Gastrocnemius medialis (tissue), 4 donors: Measurements from ENCODE around the gene PLCB1. TPM values are rescaled to one million over a fixed set of nuclear protein-coding genes. Genes with fewer than 3 reads are reported as not detected.

Experiments used
- ATAC-seq, 2 donors: fragments of 150-250 bp; one replicate each; pipeline ENCODE4 v1.9.1; 2016
- DNase-seq, 2 donors: peaks; one replicate each; pipeline ENCODE4 v3.0.0-alpha.2; 2019
- H3K27ac ChIP-seq, 4 donors: fragments of 200-600 bp; sonication (generic); 1 replicate in 1 of 4; 2 replicates in 3 of 4; pipeline ENCODE4 v1.5.1; 2016 to 2018; ENCODE audit warnings: mild to moderate bottlenecking in 2 of 4, moderate library complexity in 1 of 4
- H3K27me3 ChIP-seq, 3 donors: fragments of 200-600 bp; sonication (generic) in 2 of 3; 1 replicate in 1 of 3; 2 replicates in 2 of 3; pipeline versions ENCODE4 v1.5.1 to v1.6.0; 2016 to 2019; ENCODE audit warnings: mild to moderate bottlenecking in 1 of 3, moderate library complexity in 1 of 3
- H3K36me3 ChIP-seq, 2 donors: fragments of 200-600 bp; sonication (generic) in 1 of 2; one replicate each; pipeline ENCODE4 v1.5.1; 2017 to 2018
- H3K4me1 ChIP-seq, 2 donors: fragments of 200-600 bp; sonication (generic) in 1 of 2; one replicate each; pipeline ENCODE4 v1.5.1; 2016 to 2017; ENCODE audit warnings: mild to moderate bottlenecking in 2 of 2
- H3K4me3 ChIP-seq, 4 donors: fragments of 200-600 bp; sonication (generic) in 3 of 4; 1 replicate in 1 of 4; 2 replicates in 3 of 4; pipeline ENCODE4 v1.5.1; 2016 to 2019; ENCODE audit warnings: mild to moderate bottlenecking in 2 of 4
- H3K9me3 ChIP-seq, 3 donors: fragments of 200-600 bp; sonication (generic) in 2 of 3; 1 replicate in 1 of 3; 2 replicates in 2 of 3; pipeline ENCODE4 v1.5.1; 2016 to 2019
- POLR2A ChIP-seq, 2 donors: fragments of 450-650 bp; IDR thresholded peaks; one replicate each; pipeline ENCODE4 v1.6.1; 2017; ENCODE audit warnings: antibody characterized with exemption in 2 of 2, mild to moderate bottlenecking in 2 of 2, moderate library complexity in 2 of 2
- in situ Hi-C, 4 donors: fragments of 200-750 bp; cut with MboI; loops; one replicate each; pipeline versions ENCODE4 v1.15.0 to v1.8.0; 2017; ENCODE audit warnings: low sequenced_read_pairs in 4 of 4
- intact Hi-C: fragments of 100-400 bp; cut with DNase I; formaldehyde crosslinking; loops from one replicate; pipeline ENCODE4 v1.15.1; 2023; ENCODE audit warnings: low total_unique reads
- total RNA-seq, 4 donors: library from RNA; depleted of rRNA; stranded (reverse); fragments of >200 nt; gene quantifications; one replicate each; pipeline versions ENCODE4 v1.1.0 to v1.2.3, GENCODE V29; 2016
- TF ChIP-seq, protein P1 (sequence below), 5 experiments: fragments of 450-650 bp in 3 of 5; fragments of 200-600 bp in 2 of 5; sonication (generic) in 2 of 5; IDR thresholded peaks in 4 of 5; conservative IDR thresholded peaks in 1 of 5; 1 replicate in 4 of 5; 2 replicates in 1 of 5; pipeline ENCODE4 v1.5.1; 2016 to 2019; ENCODE audit warnings: antibody characterized with exemption in 5 of 5, mild to moderate bottlenecking in 3 of 5, moderate library complexity in 3 of 5

Gene PLCB1
- total RNA-seq, 4 donors from 2014 or later, result 4.1 to 10.0 (median 7.6) TPM

DNA sequence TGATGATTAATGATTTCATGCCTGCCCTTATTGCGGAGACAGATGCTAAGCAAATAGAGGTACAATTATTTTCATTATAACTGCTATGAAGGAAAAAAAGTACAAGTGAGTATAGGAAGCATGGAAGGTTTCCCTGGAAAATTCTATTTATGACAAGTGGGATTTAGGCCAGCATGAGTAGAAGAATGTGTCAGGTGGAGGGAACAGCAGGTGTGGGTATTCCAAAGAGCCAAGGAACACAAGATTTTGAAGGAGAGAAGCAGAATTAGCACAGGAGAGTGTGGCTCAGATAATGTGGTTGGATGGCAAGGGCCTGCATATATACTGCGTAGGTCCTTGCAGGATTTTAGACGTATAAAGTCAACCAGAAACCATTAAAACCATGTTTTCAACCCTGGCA lies 11.4 kb downstream of the PLCB1 start:
- in situ Hi-C loops, result no loop called here

DNA sequence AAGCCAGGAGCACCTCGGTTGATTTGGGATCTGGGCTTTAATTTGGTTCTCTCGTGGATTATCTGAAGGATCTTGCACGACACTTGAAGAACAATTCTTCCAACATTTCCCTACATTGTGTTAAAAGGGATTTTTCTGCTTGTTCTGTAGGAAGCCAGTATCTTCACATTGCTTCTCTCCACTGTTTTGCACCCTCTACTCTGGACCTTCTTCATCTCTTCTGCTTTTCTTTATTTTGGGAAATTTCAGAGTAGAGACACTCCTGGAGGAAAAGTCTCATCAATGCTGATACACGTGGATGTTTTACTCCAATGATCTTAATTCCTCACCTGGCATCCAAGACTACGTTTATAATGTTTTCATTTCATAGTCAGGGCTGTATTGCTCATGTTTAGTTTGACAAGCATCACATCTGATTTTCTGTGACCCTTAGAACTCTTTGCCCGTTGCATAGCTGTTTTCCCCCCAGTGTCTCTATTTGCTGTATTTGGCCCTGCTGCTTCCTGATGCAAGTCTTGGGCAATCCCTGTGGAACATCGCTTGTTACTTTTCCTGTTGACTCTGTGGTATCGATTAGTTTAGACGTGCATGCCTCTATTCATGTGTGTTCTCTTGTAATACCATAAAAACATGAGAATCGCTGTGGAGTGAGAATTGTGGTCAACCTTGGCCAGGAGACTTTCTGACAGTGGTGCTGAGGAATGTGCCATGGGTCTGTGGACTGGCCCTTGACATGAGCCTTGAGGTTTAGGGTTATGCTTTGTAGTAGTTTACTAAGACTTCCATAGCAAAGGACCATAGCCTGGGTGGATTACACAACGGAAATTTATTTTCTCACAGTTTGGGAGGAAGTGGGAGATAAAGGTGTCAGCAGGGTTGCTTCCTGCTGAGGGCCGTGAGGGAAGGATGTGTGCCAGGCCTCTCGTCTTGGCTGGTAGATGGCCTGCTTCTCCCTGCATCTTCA lies 12.5 kb downstream of the PLCB1 start:
- intact Hi-C loops (loop anchor here (5.0 kb wide), 1 partner anchor 713 kb away; no protein-coding TSS in a partner anchor), in situ Hi-C loops (no loop called here)
- H3K4me1 ChIP-seq, result peaks cover 6 to 10% of the 10 kb centered on the region in 2 donors
- no peaks in the 10 kb centered on the region for H3K36me3 ChIP-seq
- ATAC-seq, result no peak
- no peaks in the 10 kb centered on the region for H3K27me3 ChIP-seq
- TF ChIP-seq, protein P1, sequence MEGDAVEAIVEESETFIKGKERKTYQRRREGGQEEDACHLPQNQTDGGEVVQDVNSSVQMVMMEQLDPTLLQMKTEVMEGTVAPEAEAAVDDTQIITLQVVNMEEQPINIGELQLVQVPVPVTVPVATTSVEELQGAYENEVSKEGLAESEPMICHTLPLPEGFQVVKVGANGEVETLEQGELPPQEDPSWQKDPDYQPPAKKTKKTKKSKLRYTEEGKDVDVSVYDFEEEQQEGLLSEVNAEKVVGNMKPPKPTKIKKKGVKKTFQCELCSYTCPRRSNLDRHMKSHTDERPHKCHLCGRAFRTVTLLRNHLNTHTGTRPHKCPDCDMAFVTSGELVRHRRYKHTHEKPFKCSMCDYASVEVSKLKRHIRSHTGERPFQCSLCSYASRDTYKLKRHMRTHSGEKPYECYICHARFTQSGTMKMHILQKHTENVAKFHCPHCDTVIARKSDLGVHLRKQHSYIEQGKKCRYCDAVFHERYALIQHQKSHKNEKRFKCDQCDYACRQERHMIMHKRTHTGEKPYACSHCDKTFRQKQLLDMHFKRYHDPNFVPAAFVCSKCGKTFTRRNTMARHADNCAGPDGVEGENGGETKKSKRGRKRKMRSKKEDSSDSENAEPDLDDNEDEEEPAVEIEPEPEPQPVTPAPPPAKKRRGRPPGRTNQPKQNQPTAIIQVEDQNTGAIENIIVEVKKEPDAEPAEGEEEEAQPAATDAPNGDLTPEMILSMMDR (IDR thresholded peaks at IDR 0.05 in 4 of 5, conservative IDR thresholded peaks at IDR 0.05 in 1 of 5), result no peak
- no peak for TF ChIP-seq POLR2A (IDR thresholded peaks at IDR 0.05)
- H3K27ac ChIP-seq, result no peak overlapping the region
- no peaks in the 10 kb centered on the region for H3K9me3 ChIP-seq
- DNase-seq, result no peak
- H3K4me3 ChIP-seq, result no peak overlapping the region

More for the DNA sequence above, 11.4 kb downstream of the PLCB1 start:
- Histone ChIP-seq H3K4me3 (no peak overlapping the region), H3K9me3 (no peaks in the 10 kb centered on the region), H3K27ac (no peak overlapping the region), H3K36me3 (no peaks in the 10 kb centered on the region), H3K4me1 (peaks cover 6% of the 10 kb centered on the region in 2 donors), H3K27me3 (no peaks in the 10 kb centered on the region)
- DNase-seq (no peak), ATAC-seq (no peak)
- intact Hi-C loops, result no loop called here
- no peak for TF ChIP-seq POLR2A (IDR thresholded peaks at IDR 0.05)
- TF ChIP-seq, protein P1 (IDR thresholded peaks at IDR 0.05 in 4 of 5, conservative IDR thresholded peaks at IDR 0.05 in 1 of 5), result no peak

DNA sequence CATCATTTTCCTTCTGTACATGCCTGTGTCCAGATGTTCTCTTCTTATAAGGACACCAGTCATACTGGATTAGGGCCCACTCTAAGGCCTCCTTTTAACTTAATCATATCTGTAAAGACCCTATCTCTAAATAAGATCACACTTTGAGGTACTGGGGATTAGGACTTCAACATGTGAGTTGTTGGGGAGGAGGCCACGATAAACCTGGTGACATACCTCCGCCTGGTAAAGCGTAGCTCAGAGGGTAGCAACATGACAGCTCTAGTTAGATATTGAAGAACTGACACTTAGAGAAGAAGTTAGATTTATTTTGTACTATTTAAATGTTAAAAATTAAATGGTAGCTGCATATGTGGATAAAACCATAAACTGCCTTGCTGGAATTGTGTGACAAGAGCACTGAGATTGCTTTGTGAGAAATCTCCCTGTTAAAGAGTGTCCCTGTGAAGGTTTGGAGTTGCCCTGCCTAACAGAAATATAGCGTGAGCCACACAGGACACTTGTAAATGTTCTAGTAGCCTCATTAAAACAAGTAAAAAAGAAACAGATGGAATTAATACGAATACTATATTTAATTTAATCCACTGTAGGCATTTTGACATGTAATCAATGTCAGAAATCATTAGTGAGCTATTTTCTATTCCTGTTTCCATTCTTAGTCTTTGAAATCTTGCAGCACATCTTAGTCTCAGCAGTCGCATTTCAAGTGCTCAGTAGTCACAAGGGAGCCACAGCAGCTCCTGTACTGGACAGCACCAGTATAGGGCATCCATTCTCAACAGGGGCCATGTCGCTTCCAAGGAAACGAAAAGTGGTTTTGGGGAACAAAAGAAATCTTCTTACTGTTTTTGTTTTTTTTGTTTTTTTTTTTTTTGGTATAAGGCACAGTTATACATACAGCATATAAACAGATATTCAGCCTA lies 13.4 kb downstream of the PLCB1 start:
- peaks cover 7 to 15% of the 10 kb centered on the region in 2 donors for H3K4me1 ChIP-seq
- no peaks in the 10 kb centered on the region for H3K27me3 ChIP-seq
- no peak for TF ChIP-seq POLR2A (IDR thresholded peaks at IDR 0.05)
- TF ChIP-seq, protein P1 (IDR thresholded peaks at IDR 0.05 in 4 of 5, conservative IDR thresholded peaks at IDR 0.05 in 1 of 5), result no peak
- in situ Hi-C loops (no loop called here), intact Hi-C loops (loop anchor here (5.0 kb wide), 1 partner anchor 712 kb away; no protein-coding TSS in a partner anchor)
- no peaks in the 10 kb centered on the region for H3K36me3 ChIP-seq
- H3K9me3 ChIP-seq, result no peaks in the 10 kb centered on the region
- DNase-seq (no peak), ATAC-seq (no peak)
- no peak overlapping the region for H3K4me3 ChIP-seq
- no peak overlapping the region for H3K27ac ChIP-seq

DNA sequence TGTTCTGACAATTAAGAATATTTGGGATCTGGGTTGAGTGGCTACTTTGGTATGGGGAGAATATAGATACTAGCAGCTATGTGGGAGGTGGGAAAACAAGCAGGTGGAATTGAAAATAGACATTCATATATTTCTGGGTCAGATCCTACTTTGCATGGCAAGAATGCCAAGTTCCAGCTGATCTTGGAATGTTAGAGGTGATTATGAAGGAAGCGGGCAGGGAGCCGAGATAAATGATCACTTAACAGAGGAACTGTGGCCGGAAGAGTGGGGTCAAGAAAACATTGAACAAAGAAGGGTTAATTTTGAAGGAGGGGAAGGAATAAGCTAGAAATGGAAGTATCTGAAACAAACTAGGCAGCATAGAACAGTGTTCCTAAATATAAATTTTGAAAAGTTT lies 15.4 kb downstream of the PLCB1 start:
- intact Hi-C loops, result loop anchor here (5.0 kb wide), 1 partner anchor 710 kb away; no protein-coding TSS in a partner anchor
- no peaks in the 10 kb centered on the region for H3K9me3 ChIP-seq

More for the DNA sequence above, 15.4 kb downstream of the PLCB1 start:
- no peak for DNase-seq
- in situ Hi-C loops, result no loop called here
- Histone ChIP-seq H3K27me3 (no peaks in the 10 kb centered on the region), H3K4me1 (peaks cover 19 to 34% of the 10 kb centered on the region in 2 donors), H3K36me3 (no peaks in the 10 kb centered on the region), H3K27ac (peak overlapping the region in 1 of 4 donors; percentile 52), H3K4me3 (no peak overlapping the region)
- no peak for ATAC-seq
- TF ChIP-seq, protein P1 (IDR thresholded peaks at IDR 0.05 in 4 of 5, conservative IDR thresholded peaks at IDR 0.05 in 1 of 5), result no peak
- TF ChIP-seq POLR2A (IDR thresholded peaks at IDR 0.05), result no peak
